GM23248 (cell line): ENCODE results near the gene TRIM25. TPM values are rescaled to one million over a fixed set of nuclear protein-coding genes. Genes with fewer than 3 reads are reported as not detected.

Experiments
- DNase-seq: peaks from one replicate; pipeline ENCODE4 v3.0.0-alpha.2; 2015
- H2AFZ ChIP-seq: fragments of 200-600 bp; sonication (generic); 2 replicates; pipeline ENCODE4 v1.6.1; 2016; ENCODE audit warnings: antibody characterized with exemption
- H3F3A ChIP-seq: fragments of 200-600 bp; sonication (generic); 2 replicates; pipeline ENCODE4 v1.6.1; 2016; ENCODE audit warnings: mild to moderate bottlenecking, antibody characterized with exemption, mixed run types; ENCODE audit not compliant: insufficient read depth
- H3K27ac ChIP-seq: fragments of 200-600 bp; sonication (generic); 2 replicates; pipeline ENCODE4 v1.5.1; 2016; ENCODE audit warnings: mild to moderate bottlenecking
- H3K27me3 ChIP-seq: fragments of 200-600 bp; sonication (generic); replicated peaks from 2 replicates; pipeline ENCODE4 v1.6.1; 2016; ENCODE audit warnings: mild to moderate bottlenecking; ENCODE audit not compliant: insufficient read depth
- H3K36me3 ChIP-seq: fragments of 200-600 bp; sonication (generic); 2 replicates; pipeline ENCODE4 v1.6.1; 2016; ENCODE audit warnings: low read depth, mild to moderate bottlenecking
- H3K4me1 ChIP-seq: fragments of 200-600 bp; sonication (generic); 2 replicates; pipeline ENCODE4 v1.6.1; 2016; ENCODE audit warnings: mild to moderate bottlenecking; ENCODE audit not compliant: insufficient read depth
- H3K4me2 ChIP-seq: fragments of 200-600 bp; sonication (generic); one replicate; pipeline ENCODE4 v1.6.1; 2016; ENCODE audit warnings: mild to moderate bottlenecking; ENCODE audit not compliant: unreplicated experiment
- H3K4me3 ChIP-seq: fragments of 200-600 bp; sonication (generic); 2 replicates; pipeline ENCODE4 v1.5.1; 2016; ENCODE audit warnings: mild to moderate bottlenecking
- H3K79me2 ChIP-seq: fragments of 200-600 bp; sonication (generic); 2 replicates; pipeline ENCODE4 v1.6.1; 2016; ENCODE audit warnings: mild to moderate bottlenecking; ENCODE audit not compliant: insufficient read depth
- H3K9ac ChIP-seq: fragments of 200-600 bp; sonication (generic); 2 replicates; pipeline ENCODE4 v1.6.1; 2016; ENCODE audit warnings: mild to moderate bottlenecking
- H3K9me2 ChIP-seq: fragments of 200-600 bp; sonication (generic); 2 replicates; pipeline ENCODE4 v1.6.1; 2016; ENCODE audit warnings: mixed run types, mild to moderate bottlenecking, moderate library complexity; ENCODE audit not compliant: insufficient read depth
- H3K9me3 ChIP-seq: fragments of 200-600 bp; sonication (generic); one replicate; pipeline ENCODE4 v1.6.1; 2017; ENCODE audit warnings: low read depth
- H4K20me1 ChIP-seq: fragments of 200-600 bp; sonication (generic); 2 replicates; pipeline ENCODE4 v1.6.0; 2016; ENCODE audit not compliant: insufficient read depth
- EZH2 ChIP-seq: fragments of 200-600 bp; sonication (generic); IDR thresholded peaks from 2 replicates; pipeline ENCODE4 v1.6.1; 2018; ENCODE audit warnings: antibody characterized with exemption, mild to moderate bottlenecking; ENCODE audit not compliant: insufficient read depth, poor library complexity, severe bottlenecking
- EZH2phosphoT487 ChIP-seq: fragments of 200-600 bp; sonication (generic); IDR thresholded peaks from 2 replicates; pipeline ENCODE4 v1.6.1; 2018; ENCODE audit warnings: antibody characterized with exemption, moderate library complexity, mild to moderate bottlenecking, low read depth; ENCODE audit not compliant: insufficient read depth
- WGBS, 2 experiments: methylation state at CpG; one replicate each; pipeline ENCODE4 v1.1.6; 2015 to 2017; ENCODE audit warnings: low lambda C conversion rate in 2 of 2, low coverage in 1 of 2; ENCODE audit errors: missing lambda C conversion rate in 2 of 2; 5-methylcytosine and 5-hydroxymethylcytosine counted together
- in situ Hi-C: fragments of 300-500 bp; cut with MboI; formaldehyde crosslinking; loops from 2 replicates; pipeline ENCODE4 v1.15.0; 2020
- polyA plus RNA-seq: library from polyadenylated mRNA; unstranded; fragments of >200 nt; fragmentation: Nextera tagmentation; extraction: Ambion mirVana; gene quantifications from 2 replicates; pipeline ENCODE4 v1.2.1, GENCODE V29; 2016
- total RNA-seq: library from RNA; depleted of rRNA; stranded (reverse); fragments of >200 nt; shearing (Covaris generic); gene quantifications from 2 replicates; pipeline ENCODE4 v1.2.3, GENCODE V29; 2014

TRIM25 gene
- total and polyA plus RNA-seq, 2 experiments from 2014 or later: 22.2 to 27.3 TPM

GRCh38 chr17:56948491-56948890 is 34.6 kb upstream of the TRIM25 start:
- no peak overlapping the region for H3K27ac ChIP-seq
- H2AFZ ChIP-seq: no peak overlapping the region
- peaks cover 34% of the 10 kb centered on the region for H3K79me2 ChIP-seq
- no peaks in the 10 kb centered on the region for H3K27me3 ChIP-seq
- 85 to 92% methylated on average over 1 of the region's 1 CpG for WGBS, 2 experiments
- no peak overlapping the region for H3K9ac ChIP-seq
- H3K36me3 ChIP-seq: peaks cover 24% of the 10 kb centered on the region; the same call in 1 of the 2 replicates
- peaks cover 9% of the 10 kb centered on the region for H3K4me1 ChIP-seq
- no peaks in the 10 kb centered on the region for H3K9me3 ChIP-seq
- H3K9me2 ChIP-seq: no peaks in the 10 kb centered on the region
- H4K20me1 ChIP-seq: no peaks in the 10 kb centered on the region
- peak; percentile 34 for DNase-seq
- no peak overlapping the region for H3K4me2 ChIP-seq
- TF ChIP-seq EZH2phosphoT487: no peak
- no peak for TF ChIP-seq EZH2
- no peak overlapping the region for H3K4me3 ChIP-seq
- no peaks in the 10 kb centered on the region for H3F3A ChIP-seq
- in situ Hi-C loops: loop anchor here (10.0 kb wide), 1 partner anchor 354 kb away; the partner anchor contains the start of gene NOG

GRCh38 chr17:56947741-56948140 is 33.9 kb upstream of the TRIM25 start:
- DNase-seq: no peak
- Histone ChIP-seq H3K4me1 (peaks cover 7% of the 10 kb centered on the region), H4K20me1 (no peaks in the 10 kb centered on the region), H3K9me2 (no peaks in the 10 kb centered on the region), H3K79me2 (peaks cover 28% of the 10 kb centered on the region), H3K27me3 (no peaks in the 10 kb centered on the region), H3K4me3 (no peak overlapping the region), H3K9me3 (no peaks in the 10 kb centered on the region), H3K27ac (no peak overlapping the region), H3F3A (no peaks in the 10 kb centered on the region), H3K36me3 (peaks cover 24% of the 10 kb centered on the region; the same call in 1 of the 2 replicates), H3K4me2 (no peak overlapping the region), H2AFZ (no peak overlapping the region), H3K9ac (no peak overlapping the region)
- TF ChIP-seq EZH2 (no peak), EZH2phosphoT487 (no peak)
- 93 to 96% methylated on average over 1 of the region's 1 CpG for WGBS, 2 experiments
- in situ Hi-C loops: loop anchor here (10.0 kb wide), 1 partner anchor 353 kb away; the partner anchor contains the start of gene NOG

- in situ Hi-C loops: loop anchor here (10.0 kb wide), 1 partner anchor 351 kb away; the partner anchor contains the start of gene NOG
- Histone ChIP-seq H3K4me3 (no peak overlapping the region), H2AFZ (no peak overlapping the region), H3K4me1 (peaks cover 7% of the 10 kb centered on the region), H3K9ac (no peak overlapping the region), H4K20me1 (no peaks in the 10 kb centered on the region), H3K27me3 (no peaks in the 10 kb centered on the region), H3K4me2 (no peak overlapping the region), H3K36me3 (peaks cover 33% of the 10 kb centered on the region; the same call in 1 of the 2 replicates), H3K9me3 (no peaks in the 10 kb centered on the region), H3F3A (0 out of 2 replicates have a peak, but pooled peaks cover 4% of the 10 kb centered on the region), H3K9me2 (no peaks in the 10 kb centered on the region), H3K79me2 (peaks cover 11% of the 10 kb centered on the region), H3K27ac (no peak overlapping the region)
- WGBS, 2 experiments: 88 to 95% methylated on average over 3 of the region's 3 CpGs
- TF ChIP-seq EZH2 (no peak), EZH2phosphoT487 (no peak)
- no peak for DNase-seq
These were observed 32.2 kb upstream of the TRIM25 start for GRCh38 chr17:56945938-56946505.

- Histone ChIP-seq H3K79me2 (0 out of 2 replicates have a peak, but pooled peaks cover 6% of the 10 kb centered on the region), H3F3A (0 out of 2 replicates have a peak, but pooled peaks cover 4% of the 10 kb centered on the region)
- 86 to 87% methylated on average over 10 of the region's 10 CpGs for WGBS, 2 experiments
These were observed 29.8 kb upstream of the TRIM25 start for GRCh38 chr17:56943505-56944125.

More at GRCh38 chr17:56943505-56944125, 29.8 kb upstream of the TRIM25 start:
- Histone ChIP-seq H3K27me3 (no peaks in the 10 kb centered on the region), H2AFZ (no peak overlapping the region), H3K9ac (no peak overlapping the region), H3K36me3 (peaks cover 31% of the 10 kb centered on the region; the same call in 1 of the 2 replicates), H3K4me1 (peaks cover 5% of the 10 kb centered on the region), H3K27ac (no peak overlapping the region), H3K4me3 (no peak overlapping the region), H3K9me3 (no peaks in the 10 kb centered on the region), H3K9me2 (no peaks in the 10 kb centered on the region), H3K4me2 (no peak overlapping the region), H4K20me1 (no peaks in the 10 kb centered on the region)
- DNase-seq: no peak
- TF ChIP-seq EZH2 (no peak), EZH2phosphoT487 (no peak)
- in situ Hi-C loops: loop anchor here (5.0 to 10.0 kb wide), 2 partner anchors 126 to 349 kb away; partner anchors contain the start of gene NOG
